HEK293T (cell line): ENCODE results near the gene RNGTT.
"Not testable (repeated sequence)": the region's sequence is repeated elsewhere in the genome, so short reads cannot be mapped to it uniquely, and the experiment has no call there.

Experiments
- CTCF ChIA-PET: fragments of 350-600 bp; formaldehyde crosslinking; extraction: SDS; loops from one replicate; lab custom pipeline; 2021; ENCODE audit warnings: antibody characterized with exemption, inconsistent platforms; lab: Yijun Ruan, JAX
- POLR2A ChIA-PET: fragments of 350-600 bp; formaldehyde crosslinking; extraction: SDS; loops from one replicate; lab custom pipeline; 2020; ENCODE audit warnings: antibody characterized with exemption, inconsistent platforms; lab: Yijun Ruan, JAX
- DNase-seq: peaks from one replicate; pipeline ENCODE4 v3.0.0; 2012; ENCODE audit warnings: mixed read lengths; ENCODE audit errors: extremely low spot score
- ARNT ChIP-seq: fragments of 450-650 bp; IDR thresholded peaks from 2 replicates; pipeline ENCODE4 v1.6.1; 2017; ENCODE audit warnings: mild to moderate bottlenecking
- BHLHE40 ChIP-seq: fragments of 450-650 bp; IDR thresholded peaks from 2 replicates; pipeline ENCODE4 v1.6.1; 2016; ENCODE audit warnings: mild to moderate bottlenecking, moderate library complexity, borderline replicate concordance
- CTBP1 ChIP-seq: fragments of 450-650 bp; IDR thresholded peaks from 2 replicates; pipeline ENCODE4 v1.6.1; 2016; ENCODE audit warnings: borderline replicate concordance
- ELF4 ChIP-seq: fragments of 450-650 bp; IDR thresholded peaks from 2 replicates; pipeline ENCODE4 v1.6.1; 2017; ENCODE audit warnings: antibody characterized with exemption
- FOXA1 ChIP-seq: fragments of 450-650 bp; IDR thresholded peaks from 2 replicates; pipeline ENCODE4 v1.6.1; 2016; ENCODE audit warnings: mild to moderate bottlenecking
- FOXK2 ChIP-seq: fragments of 450-650 bp; IDR thresholded peaks from 2 replicates; pipeline ENCODE4 v1.6.1; 2016; ENCODE audit warnings: mild to moderate bottlenecking
- FOXM1 ChIP-seq: fragments of 450-650 bp; IDR thresholded peaks from 2 replicates; pipeline ENCODE4 v1.6.1; 2017; ENCODE audit warnings: mild to moderate bottlenecking, borderline replicate concordance
- HDGF ChIP-seq: fragments of 450-650 bp; IDR thresholded peaks from 2 replicates; pipeline ENCODE4 v1.6.1; 2017; ENCODE audit warnings: antibody characterized with exemption, borderline replicate concordance
- L3MBTL2 ChIP-seq: fragments of 450-650 bp; conservative IDR thresholded peaks from 2 replicates; pipeline ENCODE4 v1.6.1; 2016; ENCODE audit warnings: mild to moderate bottlenecking
- LEF1 ChIP-seq: fragments of 450-650 bp; IDR thresholded peaks from 2 replicates; pipeline ENCODE4 v1.6.1; 2017; ENCODE audit warnings: mild to moderate bottlenecking, borderline replicate concordance
- NFRKB ChIP-seq: fragments of 450-650 bp; IDR thresholded peaks from 2 replicates; pipeline ENCODE4 v1.6.1; 2016; ENCODE audit warnings: mild to moderate bottlenecking, moderate library complexity
- PKNOX1 ChIP-seq: fragments of 450-650 bp; IDR thresholded peaks from 2 replicates; pipeline ENCODE4 v1.6.1; 2016
- SP1 ChIP-seq: fragments of 450-650 bp; IDR thresholded peaks from 2 replicates; pipeline ENCODE4 v1.6.1; 2017
- SUZ12 ChIP-seq: fragments of 450-650 bp; IDR thresholded peaks from 2 replicates; pipeline ENCODE4 v1.6.1; 2016; ENCODE audit warnings: mild to moderate bottlenecking
- TARDBP ChIP-seq: fragments of 450-650 bp; IDR thresholded peaks from 2 replicates; pipeline ENCODE4 v1.6.1; 2016
- ZNF384 ChIP-seq: fragments of 450-650 bp; IDR thresholded peaks from 2 replicates; pipeline ENCODE4 v1.6.1; 2016

The RNGTT gene

GRCh38 chr6:88982720-88983119 lies 19.3 kb upstream of the RNGTT start:
- CTCF ChIA-PET: interaction anchor here (0.7 to 2.7 kb wide), 27 partner anchors 11 to 838 kb away, joined by 3 to 20 read pairs (median 4); partner anchors contain the start of genes PM20D2, PNRC1 and RNGTT
- TF ChIP-seq L3MBTL2 (no peak), ELF4 (no peak), NFRKB (no peak), CTBP1 (no peak), TARDBP (no peak)
- POLR2A ChIA-PET: interaction anchor here (0.6 to 2.1 kb wide), 4 partner anchors 17 to 163 kb away, joined by 3 to 13 read pairs (median 4); partner anchors contain the start of genes PM20D2 and PNRC1
- peak; percentile 47 for DNase-seq

- no peak for DNase-seq
- ChIA-PET CTCF (no interaction called here), POLR2A (interaction anchor here (1.9 kb wide), 1 partner anchor 12 kb away, joined by 7 read pairs; the partner anchor contains the start of gene RNGTT)
- TF ChIP-seq FOXA1 (no peak), PKNOX1 (no peak), SUZ12 (no peak), HDGF (no peak), ELF4 (no peak), BHLHE40 (no peak), CTBP1 (no peak), FOXK2 (no peak), ZNF384 (no peak), TARDBP (no peak), SP1 (no peak), LEF1 (no peak), FOXM1 (no peak), ARNT (no peak), NFRKB (no peak), L3MBTL2 (no peak)
Measured at GRCh38 chr6:88975369-88975768, 12.0 kb upstream of the RNGTT start.

GRCh38 chr6:88972504-88973423 lies 9.3 kb upstream of the RNGTT start:
- no peak for DNase-seq
- ChIA-PET POLR2A (interaction anchor here (0.8 to 1.5 kb wide), 3 partner anchors 9 to 110 kb away, joined by 3 to 17 read pairs (median 3); partner anchors contain the start of gene RNGTT), CTCF (interaction anchor here (0.6 to 1.4 kb wide), 2 partner anchors 10 to 1052 kb away, joined by 8 to 9 read pairs; no protein-coding TSS in a partner anchor)
- TF ChIP-seq L3MBTL2 (no peak), ELF4 (no peak), CTBP1 (no peak), FOXK2 (no peak), NFRKB (no peak), TARDBP (no peak), ZNF384 (no peak), SUZ12 (no peak), HDGF (no peak), FOXA1 (no peak), SP1 (no peak), BHLHE40 (no peak), FOXM1 (no peak), PKNOX1 (no peak), LEF1 (no peak), ARNT (no peak)

GRCh38 chr6:88970301-88970700 lies 6.9 kb upstream of the RNGTT start:
- no peak for DNase-seq
- ChIA-PET CTCF (no interaction called here), POLR2A (no interaction called here)
- TF ChIP-seq SUZ12 (no peak), ZNF384 (no peak), TARDBP (no peak), SP1 (no peak), LEF1 (no peak), FOXM1 (no peak)

- POLR2A ChIA-PET, DNase-seq: not testable (repeated sequence)
- CTCF ChIA-PET: interaction anchor here (0.5 kb wide), 1 partner anchor 14 kb away, joined by 4 read pairs; no protein-coding TSS in a partner anchor
Measured at GRCh38 chr6:88969255-88969654, 5.8 kb upstream of the RNGTT start.

- DNase-seq: no peak
- TF ChIP-seq FOXA1 (no peak), ZNF384 (peak; percentile 9; the same call in 1 of the 2 replicates), ARNT (no peak), FOXM1 (no peak)
- ChIA-PET CTCF (no interaction called here), POLR2A (no interaction called here)
Measured at GRCh38 chr6:88967891-88968290, 4.5 kb upstream of the RNGTT start.

- TF ChIP-seq LEF1 (no peak), NFRKB (no peak), ELF4 (no peak), HDGF (no peak), L3MBTL2 (no peak), SUZ12 (no peak), TARDBP (no peak), ZNF384 (no peak), BHLHE40 (no peak), SP1 (no peak), CTBP1 (no peak), FOXA1 (no peak), FOXM1 (no peak), FOXK2 (no peak), ARNT (no peak), PKNOX1 (no peak)
- POLR2A ChIA-PET: no interaction called here
- CTCF ChIA-PET: no interaction called here
- DNase-seq: no peak
Measured at GRCh38 chr6:88965691-88966090, 2.3 kb upstream of the RNGTT start.
